H1 (cell line): ENCODE results near the gene RAMP2. TPM values are rescaled to one million over a fixed set of nuclear protein-coding genes. Genes with fewer than 3 reads are reported as not detected.

Experiments
- CTCF ChIA-PET: fragments of 300-600 bp; sonication (Branson Sonifier 250); formaldehyde crosslinking; loops from one replicate; lab custom pipeline; 2021; ENCODE audit not compliant: partially characterized antibody; lab: Charles Lee
- POLR2A ChIA-PET: fragments of 300-600 bp; sonication (Branson Sonifier 250); formaldehyde crosslinking; loops from one replicate; lab custom pipeline; 2021; ENCODE audit warnings: inconsistent platforms; ENCODE audit not compliant: partially characterized antibody; lab: Charles Lee
- DNase-seq, 2 experiments: peaks; one replicate each; pipeline versions ENCODE4 v3.0.0 to v3.0.0-alpha.2; 2010 to 2022; ENCODE audit warnings: low spot score in 2 of 2, low read depth in 1 of 2, mixed read lengths in 1 of 2
- FAIRE-seq: peaks from 2 replicates; lab custom pipeline; 2011; peaks lifted over from hg19 to GRCh38; lab: Jason Lieb, UNC
- H2AFZ ChIP-seq: 2 replicates; pipeline ENCODE4 v1.8.1; 2012; ENCODE audit warnings: low read length, inconsistent platforms
- H2AK5ac ChIP-seq: 2 replicates; pipeline ENCODE4 v1.6.1; 2013; ENCODE audit warnings: low read depth, low read length
- H2BK120ac ChIP-seq: replicated peaks from 2 replicates; pipeline ENCODE3; 2013; ENCODE audit warnings: low read depth, low read length, inconsistent platforms
- H2BK12ac ChIP-seq: 2 replicates; pipeline ENCODE4 v1.6.1; 2013; ENCODE audit warnings: low read depth, low read length
- H2BK15ac ChIP-seq: 2 replicates; pipeline ENCODE4 v1.6.1; 2013; ENCODE audit warnings: low read length
- H2BK20ac ChIP-seq: 2 replicates; pipeline ENCODE4 v1.6.1; 2013; ENCODE audit warnings: low read length
- H2BK5ac ChIP-seq: 2 replicates; pipeline ENCODE4 v1.6.1; 2013; ENCODE audit warnings: low read depth, low read length
- H3K14ac ChIP-seq: 2 replicates; pipeline ENCODE4 v1.6.1; 2013; ENCODE audit warnings: inconsistent platforms; ENCODE audit not compliant: insufficient read length
- H3K18ac ChIP-seq: 2 replicates; pipeline ENCODE4 v1.6.1; 2013; ENCODE audit warnings: low read length; ENCODE audit errors: extremely low read depth
- H3K23ac ChIP-seq: 2 replicates; pipeline ENCODE4 v1.6.1; 2013; ENCODE audit warnings: inconsistent platforms; ENCODE audit not compliant: insufficient read length
- H3K23me2 ChIP-seq: 2 replicates; pipeline ENCODE4 v1.6.1; 2013; ENCODE audit warnings: low read depth, low read length
- H3K27ac ChIP-seq: 2 replicates; pipeline ENCODE4 v1.6.1; 2011; ENCODE audit warnings: low read depth, low read length, inconsistent platforms
- H3K27me3 ChIP-seq, 4 experiments: replicated peaks in 1 of 4; 1 replicate in 1 of 4; 2 replicates in 3 of 4; pipeline versions ENCODE4 v1.6.1 to v1.8.1; 2011 to 2013; ENCODE audit warnings: low read length in 3 of 4, mild to moderate bottlenecking in 3 of 4, inconsistent platforms in 2 of 4, mixed read lengths in 2 of 4, moderate library complexity in 1 of 4; ENCODE audit not compliant: control insufficient read depth in 3 of 4, insufficient read depth in 3 of 4; ENCODE audit errors: extremely low read depth in 1 of 4
- H3K36me3 ChIP-seq, 4 experiments: 2 replicates each; pipeline versions ENCODE4 v1.6.1 to v1.8.1; 2011 to 2013; ENCODE audit warnings: mild to moderate bottlenecking in 4 of 4, low read length in 3 of 4, moderate library complexity in 2 of 4, control low read depth in 1 of 4, inconsistent platforms in 1 of 4; ENCODE audit not compliant: insufficient read depth in 4 of 4, control insufficient read depth in 2 of 4
- H3K4ac ChIP-seq: replicated peaks from 2 replicates; pipeline ENCODE3; 2013; ENCODE audit warnings: low read length, low read depth, mixed read lengths, inconsistent platforms; ENCODE audit not compliant: insufficient read length
- H3K4me1 ChIP-seq, 4 experiments: replicated peaks in 1 of 4; 1 replicate in 1 of 4; 2 replicates in 3 of 4; pipeline versions ENCODE4 v1.6.1 to v1.8.1; 2011 to 2013; ENCODE audit warnings: low read length in 3 of 4, inconsistent platforms in 2 of 4, mixed read lengths in 1 of 4; ENCODE audit not compliant: insufficient read depth in 4 of 4, control insufficient read depth in 3 of 4
- H3K4me2 ChIP-seq, 2 experiments: 2 replicates each; pipeline versions ENCODE4 v1.6.1 to v1.8.1; 2011 to 2013; ENCODE audit warnings: low read depth in 2 of 2, low read length in 2 of 2, control low read depth in 1 of 2, inconsistent platforms in 1 of 2, mild to moderate bottlenecking in 1 of 2; ENCODE audit not compliant: insufficient read depth in 1 of 2
- H3K4me3 ChIP-seq, 4 experiments: fragments of 200-600, 300-600 bp in 1 of 4; sonication (generic), shearing (Covaris generic), sonication (Bioruptor Twin) in 1 of 4; 2 replicates each; pipeline versions ENCODE4 v1.5.1 to v1.8.1; 2011 to 2016; ENCODE audit warnings: low read length in 4 of 4, low read depth in 3 of 4, control low read depth in 2 of 4, inconsistent platforms in 2 of 4, mild to moderate bottlenecking in 2 of 4, mixed read lengths in 1 of 4, moderate library complexity in 1 of 4; ENCODE audit not compliant: insufficient read depth in 2 of 4; ENCODE audit errors: extremely low read depth in 1 of 4
- H3K56ac ChIP-seq: replicated peaks from 2 replicates; pipeline ENCODE3; 2013; ENCODE audit warnings: low read depth, mild to moderate bottlenecking, mixed read lengths, low read length, inconsistent platforms; ENCODE audit not compliant: insufficient read length
- H3K79me1 ChIP-seq: 2 replicates; pipeline ENCODE4 v1.6.1; 2013; ENCODE audit warnings: low read depth, low read length, control low read depth
- H3K79me2 ChIP-seq, 2 experiments: 2 replicates each; pipeline versions ENCODE4 v1.6.1 to v1.8.1; 2012 to 2013; ENCODE audit warnings: low read length in 2 of 2, mild to moderate bottlenecking in 2 of 2, inconsistent platforms in 1 of 2; ENCODE audit not compliant: insufficient read depth in 2 of 2, control insufficient read depth in 1 of 2
- H3K9ac ChIP-seq, 4 experiments: replicated peaks in 1 of 4; 1 replicate in 1 of 4; 2 replicates in 3 of 4; pipeline versions ENCODE4 v1.6.1 to v1.8.1; 2011 to 2013; ENCODE audit warnings: low read depth in 3 of 4, low read length in 3 of 4, control low read depth in 2 of 4, mild to moderate bottlenecking in 2 of 4, moderate library complexity in 2 of 4, inconsistent platforms in 1 of 4; ENCODE audit errors: extremely low read depth in 1 of 4
- H3K9me3 ChIP-seq, 2 experiments: 2 replicates each; pipeline versions ENCODE4 v1.6.1 to v1.8.1; 2012 to 2013; ENCODE audit warnings: mild to moderate bottlenecking in 2 of 2, moderate library complexity in 2 of 2, control low read depth in 1 of 2, inconsistent platforms in 1 of 2, low read depth in 1 of 2, low read length in 1 of 2, mixed read lengths in 1 of 2; ENCODE audit not compliant: insufficient read depth in 2 of 2
- H4K20me1 ChIP-seq, 2 experiments: replicated peaks in 1 of 2; 2 replicates each; pipeline versions ENCODE3 to v1.8.1; 2011 to 2013; ENCODE audit warnings: inconsistent platforms in 2 of 2, low read length in 2 of 2, mild to moderate bottlenecking in 1 of 2; ENCODE audit not compliant: insufficient read depth in 2 of 2, control insufficient read depth in 1 of 2
- H4K5ac ChIP-seq: 2 replicates; pipeline ENCODE4 v1.6.1; 2013; ENCODE audit warnings: low read length, low read depth, mixed read lengths, inconsistent platforms; ENCODE audit not compliant: insufficient read length
- H4K8ac ChIP-seq: 2 replicates; pipeline ENCODE4 v1.8.0; 2013; ENCODE audit warnings: mild to moderate bottlenecking, moderate library complexity, low read length, inconsistent platforms; ENCODE audit not compliant: insufficient read depth; ENCODE audit errors: extremely low read depth
- H4K91ac ChIP-seq: replicated peaks from 2 replicates; pipeline ENCODE3; 2013; ENCODE audit warnings: low read length, mixed read lengths, inconsistent platforms; ENCODE audit not compliant: insufficient read length
- BACH1 ChIP-seq: IDR thresholded peaks from 2 replicates; pipeline ENCODE4 v1.6.1; 2012; ENCODE audit warnings: low read length, improper control_type of control experiment
- CBX8 ChIP-seq: fragments of 300-800, 300-1000 bp; sonication (generic); IDR thresholded peaks from 2 replicates; pipeline ENCODE4 v1.7.1; 2016; ENCODE audit warnings: low read depth, low read length, borderline replicate concordance
- EGR1 ChIP-seq: IDR thresholded peaks from 2 replicates; pipeline ENCODE4 v1.6.1; 2011; ENCODE audit warnings: low read depth, low read length, borderline replicate concordance
- EZH2 ChIP-seq: fragments of 200-600 bp; sonication (generic); IDR thresholded peaks from 2 replicates; pipeline ENCODE4 v1.7.1; 2012; ENCODE audit warnings: low read depth, mild to moderate bottlenecking, moderate library complexity, low read length, inconsistent platforms; ENCODE audit not compliant: severe bottlenecking
- FOSL1 ChIP-seq: IDR thresholded peaks from 2 replicates; pipeline ENCODE4 v1.6.1; 2011; ENCODE audit warnings: mild to moderate bottlenecking, low read depth, low read length, moderate library complexity; ENCODE audit not compliant: insufficient read depth
- GABPA ChIP-seq: IDR thresholded peaks from 2 replicates; pipeline ENCODE4 v1.6.1; 2011; ENCODE audit warnings: mild to moderate bottlenecking, low read length, moderate library complexity, borderline replicate concordance; ENCODE audit not compliant: insufficient read depth
- GTF2F1 ChIP-seq: IDR thresholded peaks from 2 replicates; pipeline ENCODE4 v1.6.1; 2012; ENCODE audit warnings: low read depth, low read length, improper control_type of control experiment, borderline replicate concordance
- JUN ChIP-seq: IDR thresholded peaks from 2 replicates; pipeline ENCODE4 v1.6.1; 2011; ENCODE audit warnings: low read depth, mild to moderate bottlenecking, improper control_type of control experiment, low read length
- JUND ChIP-seq: IDR thresholded peaks from 2 replicates; pipeline ENCODE4 v1.6.1; 2011; ENCODE audit warnings: mild to moderate bottlenecking, improper control_type of control experiment, low read length
- POLR2A ChIP-seq, 2 experiments: IDR thresholded peaks; 1 replicate in 1 of 2; 2 replicates in 1 of 2; pipeline ENCODE4 v1.6.1; 2011; ENCODE audit warnings: low read depth in 2 of 2, low read length in 2 of 2, mild to moderate bottlenecking in 2 of 2; ENCODE audit errors: control extremely low read depth in 1 of 2
- POU5F1 ChIP-seq: IDR thresholded peaks from 2 replicates; pipeline ENCODE4 v1.6.1; 2011; ENCODE audit warnings: low read depth, mild to moderate bottlenecking, low read length, moderate library complexity
- TBP ChIP-seq: IDR thresholded peaks from 2 replicates; pipeline ENCODE4 v1.6.1; 2011; ENCODE audit warnings: low read depth, low read length, improper control_type of control experiment
- TCF12 ChIP-seq: IDR thresholded peaks from 2 replicates; pipeline ENCODE4 v1.6.1; 2011; ENCODE audit warnings: low read depth, mild to moderate bottlenecking, low read length
- YY1 ChIP-seq: IDR thresholded peaks from 2 replicates; pipeline ENCODE4 v1.6.1; 2011; ENCODE audit warnings: low read depth, mild to moderate bottlenecking, low read length
- WGBS, 2 experiments: shearing (Covaris generic) in 1 of 2; methylation state at CpG; one replicate each; pipeline versions ENCODE4 v1.1.6 to v1.1.7; 2013 to 2015; ENCODE audit warnings: low lambda C conversion rate in 2 of 2, mixed read lengths in 2 of 2, inconsistent platforms in 1 of 2, low coverage in 1 of 2, missing lambda C conversion rate in 1 of 2; ENCODE audit not compliant: insufficient replicate concordance in 2 of 2, insufficient coverage in 1 of 2, insufficient read length in 1 of 2; ENCODE audit errors: extremely low coverage in 1 of 2, missing lambda C conversion rate in 1 of 2; 5-methylcytosine and 5-hydroxymethylcytosine counted together
- polyA plus RNA-seq, 7 experiments: library from polyadenylated mRNA; depleted of rRNA in 3 of 7; stranded (reverse) in 5 of 7; unstranded in 2 of 7; fragments of >200 nt in 5 of 7; fragments of 200-250 nt in 2 of 7; gene quantifications; 1 replicate in 5 of 7; 2 replicates in 1 of 7; 4 replicates in 1 of 7; pipeline versions ENCODE4 v1.2.1 to v1.2.3, GENCODE V29; 2011 to 2013; ENCODE audit warnings: missing spikeins in 2 of 7, mixed read lengths in 2 of 7
- total RNA-seq: library from RNA; stranded (reverse); fragmentation: NEBNext Ultra II Directional; extraction: Animal tissue kit (Norgen Biotek cat#: 25700); gene quantifications from 2 replicates; pipeline ENCODE4 v1.2.1, GENCODE V29; 2021
- TF ChIP-seq, protein P1 (sequence below): IDR thresholded peaks from 2 replicates; pipeline ENCODE4 v1.6.1; 2012; ENCODE audit warnings: inconsistent platforms

RAMP2 gene
- total and polyA plus RNA-seq, 2 of the 8 experiments (the other 6 are each of a cell fraction or from before 2014, with no cell fraction given) = 13.4 to 41.7 TPM

GRCh38 chr17:42792545-42792944 lies 31.5 kb downstream of the RAMP2 start:
- Histone ChIP-seq H3K9ac (no peak overlapping the region), H3K23me2 (no peaks in the 10 kb centered on the region), H3K9me3 (no peaks in the 10 kb centered on the region), H3K56ac (no peak overlapping the region), H3K4ac (no peak overlapping the region), H3K36me3 (no peaks in the 10 kb centered on the region), H2BK15ac (no peak overlapping the region), H2BK120ac (no peak overlapping the region), H4K20me1 (peaks cover 0 to 2% of the 10 kb centered on the region in 2 experiments), H4K5ac (no peak overlapping the region), H3K79me2 (peaks cover 0 to 1% of the 10 kb centered on the region in 2 experiments; a peak in 2 of 4 replicates), H3K18ac (no peak overlapping the region), H3K4me2 (no peak overlapping the region), H3K23ac (no peak overlapping the region), H2AFZ (no peak overlapping the region), H3K79me1 (no peaks in the 10 kb centered on the region), H2BK20ac (no peak overlapping the region), H3K14ac (no peak overlapping the region), H4K91ac (no peak overlapping the region), H3K4me3 (no peak overlapping the region), H4K8ac (no peak overlapping the region), H2AK5ac (no peak overlapping the region), H2BK5ac (no peak overlapping the region), H2BK12ac (no peak overlapping the region), H3K4me1 (peaks cover 0 to 3% (median under 1%) of the 10 kb centered on the region in 4 experiments; a peak in 3 of 7 replicates), H3K27ac (no peak overlapping the region), H3K27me3 (peaks cover 0 to 8% (median 0%) of the 10 kb centered on the region in 4 experiments; a peak in 1 of 7 replicates)
- ChIA-PET CTCF (interaction anchor here (1.0 kb wide), 1 partner anchor 49 kb away, joined by 4 read pairs; no protein-coding TSS in a partner anchor), POLR2A (interaction anchor here (1.2 to 1.5 kb wide), 2 partner anchors 10 to 12 kb away, joined by 5 to 7 read pairs; partner anchors contain the start of gene WNK4)
- DNase-seq (no peak), FAIRE-seq (no peak)
- 89% methylated on average over 5 of the region's 5 CpGs; no CpG with 5 or more reads in 1 of the 2 experiments for WGBS, 2 experiments
- TF ChIP-seq EZH2 (no peak), YY1 (no peak), FOSL1 (no peak), TBP (no peak), BACH1 (no peak), GABPA (no peak), TCF12 (no peak), JUN (no peak), POLR2A (IDR thresholded peaks at IDR 0.05; ENCODE audit: control extremely low read depth in 1 of 2, low read depth in 2 of 2, low read length in 2 of 2) (no peak), JUND (no peak), GTF2F1 (no peak), CBX8 (no peak), POU5F1 (no peak), EGR1 (no peak)
- TF ChIP-seq, protein P1, sequence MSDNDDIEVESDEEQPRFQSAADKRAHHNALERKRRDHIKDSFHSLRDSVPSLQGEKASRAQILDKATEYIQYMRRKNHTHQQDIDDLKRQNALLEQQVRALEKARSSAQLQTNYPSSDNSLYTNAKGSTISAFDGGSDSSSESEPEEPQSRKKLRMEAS = no peak
